Choroid plexus epithelial cell (primary cell): ENCODE measurements around the gene GALNT14.

Experiments used
- DNase-seq: peaks from one replicate; pipeline ENCODE4 v3.0.0-alpha.2; 2010; ENCODE audit warnings: low read depth
- H3K4me3 ChIP-seq: 2 replicates; pipeline ENCODE4 v1.5.1; 2011; ENCODE audit warnings: low read depth, mild to moderate bottlenecking, control low read depth, low read length, moderate library complexity
- TF ChIP-seq, protein P1 (sequence below): conservative IDR thresholded peaks from 2 replicates; pipeline ENCODE4 v1.5.1; 2011; ENCODE audit warnings: low read depth, mild to moderate bottlenecking, control low read depth, inconsistent platforms, low read length, moderate library complexity

Gene GALNT14

DNA sequence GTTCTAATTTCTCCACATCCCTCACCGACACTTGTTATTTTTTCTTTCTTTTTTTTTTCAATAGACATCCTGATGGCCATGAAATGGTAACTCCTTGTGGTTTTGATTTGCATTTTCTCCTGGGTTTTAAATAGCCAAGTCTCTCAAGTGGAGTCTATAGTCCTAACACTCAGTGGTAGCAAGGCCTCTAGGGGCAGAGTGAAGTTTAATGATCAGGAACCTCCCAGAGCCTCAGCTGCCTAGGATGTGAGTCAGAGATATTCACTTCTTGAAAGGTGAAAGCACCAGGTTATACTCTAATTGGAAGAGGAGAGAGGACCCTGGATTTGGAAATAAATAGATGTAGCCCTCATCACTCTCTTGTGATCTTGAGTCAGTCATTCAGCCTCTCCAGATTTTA is 268.3 kb downstream of the GALNT14 start:
- TF ChIP-seq, protein P1, sequence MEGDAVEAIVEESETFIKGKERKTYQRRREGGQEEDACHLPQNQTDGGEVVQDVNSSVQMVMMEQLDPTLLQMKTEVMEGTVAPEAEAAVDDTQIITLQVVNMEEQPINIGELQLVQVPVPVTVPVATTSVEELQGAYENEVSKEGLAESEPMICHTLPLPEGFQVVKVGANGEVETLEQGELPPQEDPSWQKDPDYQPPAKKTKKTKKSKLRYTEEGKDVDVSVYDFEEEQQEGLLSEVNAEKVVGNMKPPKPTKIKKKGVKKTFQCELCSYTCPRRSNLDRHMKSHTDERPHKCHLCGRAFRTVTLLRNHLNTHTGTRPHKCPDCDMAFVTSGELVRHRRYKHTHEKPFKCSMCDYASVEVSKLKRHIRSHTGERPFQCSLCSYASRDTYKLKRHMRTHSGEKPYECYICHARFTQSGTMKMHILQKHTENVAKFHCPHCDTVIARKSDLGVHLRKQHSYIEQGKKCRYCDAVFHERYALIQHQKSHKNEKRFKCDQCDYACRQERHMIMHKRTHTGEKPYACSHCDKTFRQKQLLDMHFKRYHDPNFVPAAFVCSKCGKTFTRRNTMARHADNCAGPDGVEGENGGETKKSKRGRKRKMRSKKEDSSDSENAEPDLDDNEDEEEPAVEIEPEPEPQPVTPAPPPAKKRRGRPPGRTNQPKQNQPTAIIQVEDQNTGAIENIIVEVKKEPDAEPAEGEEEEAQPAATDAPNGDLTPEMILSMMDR, result no peak
- H3K4me3 ChIP-seq, result no peak overlapping the region
- no peak for DNase-seq

DNA sequence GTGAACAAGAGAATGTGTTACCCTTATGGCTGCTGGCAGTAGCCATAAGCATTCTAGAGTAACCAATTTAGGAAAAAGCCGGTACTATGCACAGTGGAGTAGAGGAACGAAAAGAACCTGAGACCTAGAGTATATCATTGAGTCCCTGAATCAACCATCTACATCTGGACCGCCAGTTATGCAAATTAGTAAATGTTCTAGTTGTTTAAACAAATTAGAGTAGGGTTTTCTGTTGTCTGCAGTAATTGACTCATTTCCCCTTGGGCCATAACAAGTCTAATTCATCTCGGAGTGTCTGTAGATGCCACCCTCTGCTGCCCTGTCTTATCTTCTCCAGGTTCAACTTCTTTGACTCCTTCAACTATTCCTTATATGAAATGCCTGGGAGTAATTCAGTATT is 270.9 kb downstream of the GALNT14 start:
- TF ChIP-seq, protein P1, result no peak
- no peak for DNase-seq
- no peak overlapping the region for H3K4me3 ChIP-seq

DNA sequence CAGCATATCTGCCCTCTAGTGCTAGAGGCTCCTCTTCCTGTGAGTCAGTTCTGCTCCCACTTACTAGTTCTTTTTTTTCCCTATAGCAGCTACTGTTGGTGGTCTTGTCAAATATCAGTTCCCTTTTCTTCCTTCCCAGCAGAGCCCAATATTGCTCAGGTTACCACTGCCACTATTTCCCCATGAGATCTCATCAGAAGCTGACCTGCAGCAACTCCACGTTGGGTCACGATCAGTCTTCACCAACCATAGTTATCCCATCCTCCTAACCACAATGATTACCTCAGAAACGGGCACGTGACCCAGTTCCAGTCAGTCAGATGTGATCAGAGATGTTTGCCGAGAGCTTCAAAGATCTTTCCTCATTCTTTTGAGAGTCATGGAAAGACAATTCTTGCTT is 271.3 kb downstream of the GALNT14 start:
- no peak for DNase-seq
- TF ChIP-seq, protein P1, result no peak
- no peak overlapping the region for H3K4me3 ChIP-seq

DNA sequence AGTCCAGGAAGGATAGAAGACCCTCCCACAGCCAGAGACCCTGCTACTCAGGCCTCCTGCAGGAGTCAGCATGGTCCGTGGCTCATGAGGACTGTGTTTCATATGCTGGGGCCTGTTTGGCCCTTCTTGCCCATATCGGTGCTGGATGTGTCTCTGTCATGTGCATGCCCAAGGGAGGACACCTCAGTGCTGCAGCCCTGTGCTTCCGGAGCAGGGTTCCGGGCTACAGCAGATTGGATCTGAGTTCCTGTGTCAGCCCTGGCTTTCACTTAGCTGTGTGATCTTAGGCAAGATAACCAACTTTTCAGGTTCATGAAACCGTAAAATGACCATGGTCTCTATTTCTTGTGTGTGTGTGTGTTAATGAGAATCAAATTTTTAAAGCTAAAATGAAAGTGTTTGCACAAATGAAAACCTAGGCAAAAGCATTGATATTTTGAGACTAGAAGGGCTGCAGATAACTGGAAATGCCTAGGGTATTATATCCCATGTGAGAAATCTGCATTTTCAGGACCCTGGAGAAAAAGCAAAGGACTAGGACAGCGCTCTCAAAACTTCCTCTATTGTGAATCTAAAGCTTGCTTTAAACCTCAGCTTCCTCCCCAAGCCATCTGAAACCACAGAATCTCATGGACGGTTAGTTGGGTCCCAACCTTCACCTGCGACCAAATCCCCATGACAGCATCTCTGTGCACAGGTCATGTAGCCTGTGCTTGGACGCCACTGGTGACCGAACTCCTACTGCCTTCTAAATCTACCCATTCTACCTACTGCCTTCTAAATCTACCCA is 272.2 kb downstream of the GALNT14 start:
- TF ChIP-seq, protein P1, result no peak
- DNase-seq, result no peak
- H3K4me3 ChIP-seq, result no peak overlapping the region

DNA sequence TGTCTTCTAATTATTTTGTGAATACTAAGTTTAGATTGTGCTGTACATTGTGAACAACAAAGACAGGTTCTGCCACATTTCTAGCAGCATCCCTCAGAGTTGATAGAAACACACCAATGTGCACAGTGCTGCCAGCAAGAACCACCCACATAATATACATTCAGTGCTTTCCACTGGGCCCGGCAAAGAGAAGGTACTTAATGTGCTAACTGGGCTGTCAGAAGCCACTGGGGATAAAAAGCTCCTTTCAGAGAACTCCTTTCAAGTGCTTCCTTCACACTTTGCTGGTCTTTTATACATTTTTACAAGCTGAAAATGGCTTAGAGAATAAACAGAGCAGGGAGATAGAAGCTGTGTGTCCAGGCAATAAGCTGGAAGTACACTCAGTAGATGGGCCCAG is 273.0 kb downstream of the GALNT14 start:
- no peak overlapping the region for H3K4me3 ChIP-seq
- TF ChIP-seq, protein P1, result no peak
- DNase-seq, result no peak

DNA sequence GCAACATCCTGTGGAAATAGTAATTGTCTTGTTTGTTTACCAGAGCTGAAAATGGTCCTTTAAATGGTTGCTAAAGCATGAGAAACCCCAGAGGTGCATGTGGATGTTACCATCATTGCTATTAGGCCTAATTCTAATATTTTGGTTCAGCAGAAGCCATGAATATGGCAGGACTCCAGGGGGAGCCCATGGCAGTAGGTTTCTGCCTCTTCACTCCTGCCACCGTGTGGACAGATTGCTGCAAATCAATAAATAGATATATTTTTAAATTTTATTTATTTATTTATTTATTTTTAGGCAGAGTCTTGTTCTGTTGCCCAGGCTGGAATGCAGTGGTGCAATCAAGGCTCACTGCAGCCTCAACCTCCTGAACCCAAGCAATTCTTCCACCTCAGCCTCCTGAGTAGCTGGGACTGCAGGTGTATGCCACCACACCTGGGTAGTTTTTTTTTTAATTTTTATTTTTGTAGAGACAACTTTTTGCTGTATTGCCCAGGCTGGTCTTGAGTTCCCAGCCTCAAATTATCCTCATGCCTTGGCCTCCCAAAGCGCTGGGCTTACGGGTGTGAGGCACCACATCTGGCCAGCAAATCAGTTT is 276.1 kb downstream of the GALNT14 start:
- no peak overlapping the region for H3K4me3 ChIP-seq
- TF ChIP-seq, protein P1, result peak; percentile 84
- peak; percentile 87 for DNase-seq

DNA sequence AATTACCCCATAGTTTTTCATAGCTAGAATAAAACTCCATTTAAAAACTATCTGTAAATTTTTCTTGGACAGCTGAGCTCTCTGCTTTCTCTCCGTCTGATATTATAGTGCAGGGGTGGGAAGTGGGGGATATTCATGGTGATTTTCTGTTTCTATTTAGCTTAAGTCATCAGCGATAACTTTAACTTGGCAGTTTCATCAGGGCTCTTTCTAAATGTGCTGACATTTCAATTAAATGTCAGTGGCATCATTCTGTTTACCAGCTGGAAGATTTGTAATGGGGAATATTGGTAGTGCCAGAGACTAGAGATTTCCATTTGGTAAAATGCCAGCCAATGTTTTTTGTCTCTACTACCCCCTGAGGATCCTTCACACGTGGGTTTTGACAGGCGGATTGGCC is 277.5 kb downstream of the GALNT14 start:
- no peak for DNase-seq
- H3K4me3 ChIP-seq, result no peak overlapping the region
- TF ChIP-seq, protein P1, result no peak
